ENCODE measurements around the gene AQP1. TPM values are rescaled to one million over a fixed set of nuclear protein-coding genes. Genes with fewer than 3 reads are reported as not detected.

AQP1 gene
- total RNA-seq, 1 experiment from 2014 or later: 0.15 TPM

DNA sequence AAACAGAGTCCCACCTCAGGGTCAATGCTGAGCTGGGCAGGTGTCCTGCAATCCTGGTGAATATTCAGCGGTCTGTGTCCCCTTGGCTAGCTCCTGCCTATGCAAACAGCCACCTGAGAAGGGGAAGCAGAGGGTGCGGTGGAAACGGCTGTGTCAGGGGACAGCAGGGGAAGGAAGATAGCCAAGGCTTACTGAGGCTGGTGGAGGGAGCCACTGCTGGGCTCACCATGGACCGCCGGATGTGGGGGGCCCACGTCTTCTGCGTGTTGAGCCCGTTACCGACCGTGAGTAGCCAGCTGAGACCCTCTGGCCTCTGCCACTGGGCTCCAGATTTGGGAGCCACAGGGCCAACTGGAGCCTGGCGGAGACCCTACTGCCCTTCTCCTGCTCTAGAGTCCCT, 52.2 kb downstream of the AQP1 start, which contains the start of gene GHRHR:
TSS of gene GHRHR (plus strand) at position 112 of the 400 bp plus-strand sequence. CDS start at position 228, 116 bp downstream.
- Mint-ChIP-seq H3K27ac (no peak within 1 kb of the TSS), H3K4me3 (no peak within 1 kb of the TSS), H3K36me3 (ENCODE audit: insufficient read depth in 1 of 3, low read depth in 3 of 3) (no peaks in the 10 kb centered on the region; a peak in 1 of 7 replicates), H3K27me3 (ENCODE audit: low read depth) (peaks cover 32% of the 10 kb centered on the region), H3K4me1 (peaks cover 4% of the 10 kb centered on the region in 2 experiments; a peak in 2 of 4 replicates), H3K9me3 (peaks cover under 1 to 4% of the 10 kb centered on the region in 2 experiments; a peak in 3 of 5 replicates)
- H3K9me3 ChIP-seq (ENCODE audit: control insufficient read depth, low read depth, low read length): no peaks in the 10 kb centered on the region
- no peak within 1 kb of the TSS for H3K4ac ChIP-seq (ENCODE audit: low read depth, low read length)
- H2BK5ac ChIP-seq (ENCODE audit: insufficient read length, low read length): no peak within 1 kb of the TSS
- no peak within 1 kb of the TSS for H3K4me2 ChIP-seq (ENCODE audit: insufficient read depth, insufficient read length, low read length)
- no peaks in the 10 kb centered on the region; the same call in none of the 2 replicates for H3K4me1 ChIP-seq (ENCODE audit: insufficient read depth, low read length)
- no peaks in the 10 kb centered on the region for H3K23me2 ChIP-seq (ENCODE audit: insufficient read length, low read depth, low read length, poor library complexity, severe bottlenecking)
- H4K5ac ChIP-seq (ENCODE audit: insufficient read length, low read depth, low read length): no peak within 1 kb of the TSS
- no peak within 1 kb of the TSS for H3K18ac ChIP-seq (ENCODE audit: insufficient read length, low read depth, low read length)
- H2AFZ ChIP-seq (ENCODE audit: low read length): no peak within 1 kb of the TSS
- no peak within 1 kb of the TSS for H3K9ac ChIP-seq (ENCODE audit: extremely low read depth, insufficient read length, low read length)
- H4K8ac ChIP-seq (replicated peaks; ENCODE audit: insufficient read length, low read depth, low read length): no peak within 1 kb of the TSS
- H2BK20ac ChIP-seq (ENCODE audit: low read depth, low read length, poor library complexity, severe bottlenecking): no peak within 1 kb of the TSS
- no peak within 1 kb of the TSS for H3K23ac ChIP-seq (ENCODE audit: insufficient read length, low read depth, low read length)
- no peak within 1 kb of the TSS for H3T11ph ChIP-seq (ENCODE audit: low read length)
- no peak within 1 kb of the TSS for H2BK15ac ChIP-seq (ENCODE audit: low read depth, low read length)
- no peak for TF ChIP-seq CTCF (conservative IDR thresholded peaks at IDR 0.05)
- no peak within 1 kb of the TSS for H3K56ac ChIP-seq (ENCODE audit: insufficient read length, low read depth, low read length)
- H3K27ac ChIP-seq (ENCODE audit: insufficient read length, low read depth, low read length): no peak within 1 kb of the TSS
- no peak within 1 kb of the TSS for H2AK5ac ChIP-seq (ENCODE audit: insufficient read length, low read length)
- H3K79me1 ChIP-seq (ENCODE audit: insufficient read depth, low read depth, low read length, poor library complexity, severe bottlenecking): no peaks in the 10 kb centered on the region
- no peak within 1 kb of the TSS for H2BK12ac ChIP-seq (ENCODE audit: insufficient read length, low read depth, low read length)
- no peak within 1 kb of the TSS for H4K91ac ChIP-seq (ENCODE audit: insufficient read length, low read depth, low read length)
- no peak within 1 kb of the TSS for H2BK120ac ChIP-seq (ENCODE audit: low read depth, low read length, poor library complexity, severe bottlenecking)
- DNase-seq: no peak
- H3K79me2 ChIP-seq (ENCODE audit: insufficient read depth, low read length): no peaks in the 10 kb centered on the region
- WGBS (ENCODE audit: extremely low coverage, insufficient read length, low lambda C conversion rate): no CpG with 5 or more reads among the region's 11 CpGs
- H3K14ac ChIP-seq (ENCODE audit: insufficient read depth, low read length): no peak within 1 kb of the TSS; the same call in 1 of the 2 replicates
- no peaks in the 10 kb centered on the region for H3K27me3 ChIP-seq (ENCODE audit: insufficient read depth, low read length)
- H4K20me1 ChIP-seq (ENCODE audit: control insufficient read depth, insufficient read depth, insufficient read length): no peaks in the 10 kb centered on the region

All from H9 (cell line).